ENCODE measurements around the gene GGTA1.
"Not testable (repeated sequence)": the region's sequence is repeated elsewhere in the genome, so short reads cannot be mapped to it uniquely, and the experiment has no call there.

DNA sequence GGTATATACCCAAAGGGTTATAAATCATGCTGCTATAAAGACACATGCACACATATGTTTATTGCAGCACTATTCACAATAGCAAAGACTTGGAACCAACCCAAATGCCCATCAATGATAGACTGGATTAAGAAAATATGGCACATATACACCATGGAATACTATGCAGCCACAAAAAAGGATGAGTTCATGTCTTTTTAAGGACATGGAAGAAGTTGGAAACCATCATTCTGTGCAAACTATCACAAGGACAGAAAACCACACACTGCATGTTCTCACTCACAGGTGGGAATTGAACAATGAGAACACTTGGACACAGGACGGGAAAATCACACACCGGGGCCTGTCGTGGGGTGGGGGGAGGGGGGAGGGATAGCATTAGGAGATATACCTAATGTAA is 62.6 kb downstream of the GGTA1 start:
- TF ChIP-seq, protein P1, sequence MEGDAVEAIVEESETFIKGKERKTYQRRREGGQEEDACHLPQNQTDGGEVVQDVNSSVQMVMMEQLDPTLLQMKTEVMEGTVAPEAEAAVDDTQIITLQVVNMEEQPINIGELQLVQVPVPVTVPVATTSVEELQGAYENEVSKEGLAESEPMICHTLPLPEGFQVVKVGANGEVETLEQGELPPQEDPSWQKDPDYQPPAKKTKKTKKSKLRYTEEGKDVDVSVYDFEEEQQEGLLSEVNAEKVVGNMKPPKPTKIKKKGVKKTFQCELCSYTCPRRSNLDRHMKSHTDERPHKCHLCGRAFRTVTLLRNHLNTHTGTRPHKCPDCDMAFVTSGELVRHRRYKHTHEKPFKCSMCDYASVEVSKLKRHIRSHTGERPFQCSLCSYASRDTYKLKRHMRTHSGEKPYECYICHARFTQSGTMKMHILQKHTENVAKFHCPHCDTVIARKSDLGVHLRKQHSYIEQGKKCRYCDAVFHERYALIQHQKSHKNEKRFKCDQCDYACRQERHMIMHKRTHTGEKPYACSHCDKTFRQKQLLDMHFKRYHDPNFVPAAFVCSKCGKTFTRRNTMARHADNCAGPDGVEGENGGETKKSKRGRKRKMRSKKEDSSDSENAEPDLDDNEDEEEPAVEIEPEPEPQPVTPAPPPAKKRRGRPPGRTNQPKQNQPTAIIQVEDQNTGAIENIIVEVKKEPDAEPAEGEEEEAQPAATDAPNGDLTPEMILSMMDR (IDR thresholded peaks at IDR 0.05; ENCODE audit: low read length), result not testable (repeated sequence)
- not testable (repeated sequence) for TF ChIP-seq EZH2 (IDR thresholded peaks at IDR 0.05; ENCODE audit: borderline replicate concordance, low read length)

Data from OCI-LY1 (cell line).